Measurements from ENCODE around the gene TMEM183A.

DNA sequence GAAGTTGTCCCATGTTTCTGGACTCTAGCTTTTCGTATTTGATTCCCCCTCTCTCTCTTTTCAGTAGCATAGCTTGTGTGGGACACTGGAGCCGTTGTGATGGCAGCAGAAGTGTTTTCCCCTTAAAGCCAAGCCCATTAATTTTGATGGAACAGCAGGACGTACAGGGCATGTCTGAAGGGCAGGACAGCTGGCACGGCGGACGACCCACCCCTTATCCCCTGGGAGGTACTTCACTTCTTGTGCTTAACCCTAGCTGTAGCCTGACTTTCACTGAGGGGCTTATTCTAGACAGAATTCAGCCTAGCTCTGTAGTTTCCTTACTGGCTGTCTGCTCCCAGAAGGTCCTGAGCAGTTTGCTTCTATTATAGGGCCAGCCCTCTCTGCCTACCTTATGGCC lies 10.5 kb downstream of the TMEM183A start:
- TF ChIP-seq POLR2A (IDR thresholded peaks at IDR 0.05), result no peak
- TF ChIP-seq, protein P1, sequence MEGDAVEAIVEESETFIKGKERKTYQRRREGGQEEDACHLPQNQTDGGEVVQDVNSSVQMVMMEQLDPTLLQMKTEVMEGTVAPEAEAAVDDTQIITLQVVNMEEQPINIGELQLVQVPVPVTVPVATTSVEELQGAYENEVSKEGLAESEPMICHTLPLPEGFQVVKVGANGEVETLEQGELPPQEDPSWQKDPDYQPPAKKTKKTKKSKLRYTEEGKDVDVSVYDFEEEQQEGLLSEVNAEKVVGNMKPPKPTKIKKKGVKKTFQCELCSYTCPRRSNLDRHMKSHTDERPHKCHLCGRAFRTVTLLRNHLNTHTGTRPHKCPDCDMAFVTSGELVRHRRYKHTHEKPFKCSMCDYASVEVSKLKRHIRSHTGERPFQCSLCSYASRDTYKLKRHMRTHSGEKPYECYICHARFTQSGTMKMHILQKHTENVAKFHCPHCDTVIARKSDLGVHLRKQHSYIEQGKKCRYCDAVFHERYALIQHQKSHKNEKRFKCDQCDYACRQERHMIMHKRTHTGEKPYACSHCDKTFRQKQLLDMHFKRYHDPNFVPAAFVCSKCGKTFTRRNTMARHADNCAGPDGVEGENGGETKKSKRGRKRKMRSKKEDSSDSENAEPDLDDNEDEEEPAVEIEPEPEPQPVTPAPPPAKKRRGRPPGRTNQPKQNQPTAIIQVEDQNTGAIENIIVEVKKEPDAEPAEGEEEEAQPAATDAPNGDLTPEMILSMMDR (IDR thresholded peaks at IDR 0.05), result no peak
